Nephron progenitor cell (in vitro differentiated cells): ENCODE data around the gene TRERF1.

ENCODE experiments used
- DNase-seq: peaks from one replicate; pipeline ENCODE4 v3.0.0; 2021
- H3K27ac Mint-ChIP-seq: 2 replicates; pipeline ENCODE4 v1.8.0; 2021; ENCODE audit warnings: mild to moderate bottlenecking, moderate library complexity, mixed read lengths
- H3K27me3 Mint-ChIP-seq: 2 replicates; pipeline ENCODE4 v1.8.0; 2021; ENCODE audit warnings: mild to moderate bottlenecking, low read depth, mixed read lengths; ENCODE audit not compliant: poor library complexity
- H3K36me3 Mint-ChIP-seq: 2 replicates; pipeline ENCODE4 v1.8.0; 2021; ENCODE audit warnings: low read depth, mixed read lengths
- H3K4me1 Mint-ChIP-seq: 2 replicates; pipeline ENCODE4 v1.8.0; 2021; ENCODE audit warnings: mixed read lengths
- H3K4me3 Mint-ChIP-seq: 2 replicates; pipeline ENCODE4 v1.8.0; 2021; ENCODE audit warnings: mild to moderate bottlenecking, moderate library complexity, mixed read lengths
- H3K9me3 Mint-ChIP-seq: 2 replicates; pipeline ENCODE4 v1.8.0; 2021; ENCODE audit warnings: mild to moderate bottlenecking, moderate library complexity, mixed read lengths
- TF ChIP-seq, protein P1 (sequence below): fragments of 200-600 bp; sonication (generic); IDR thresholded peaks from 2 replicates; pipeline ENCODE4 v1.5.0; 2021; ENCODE audit warnings: antibody characterized with exemption

TRERF1 gene

DNA sequence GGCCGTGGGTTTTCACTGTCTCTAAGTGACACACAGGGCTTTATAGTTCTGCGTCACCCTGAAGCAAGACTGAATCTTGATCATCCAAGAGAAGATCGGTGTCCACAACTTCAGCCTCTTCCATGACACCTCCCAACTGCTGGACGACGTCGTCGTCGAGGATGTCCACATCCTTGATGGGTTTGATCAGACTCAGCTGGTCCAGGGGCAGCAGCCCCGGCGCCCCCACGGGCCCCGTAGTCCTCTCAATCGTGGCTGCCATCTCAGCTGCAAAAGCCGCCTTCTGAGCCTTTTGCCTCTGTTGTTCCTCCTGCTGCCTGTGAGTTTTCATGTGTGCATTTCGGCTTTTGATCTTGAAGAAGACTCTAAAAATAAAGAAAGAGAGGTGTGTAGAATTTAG lies 223.4 kb downstream of the TRERF1 start:
- no peak overlapping the region for H3K27ac Mint-ChIP-seq
- H3K27me3 Mint-ChIP-seq, result peaks cover 10% of the 10 kb centered on the region

DNA sequence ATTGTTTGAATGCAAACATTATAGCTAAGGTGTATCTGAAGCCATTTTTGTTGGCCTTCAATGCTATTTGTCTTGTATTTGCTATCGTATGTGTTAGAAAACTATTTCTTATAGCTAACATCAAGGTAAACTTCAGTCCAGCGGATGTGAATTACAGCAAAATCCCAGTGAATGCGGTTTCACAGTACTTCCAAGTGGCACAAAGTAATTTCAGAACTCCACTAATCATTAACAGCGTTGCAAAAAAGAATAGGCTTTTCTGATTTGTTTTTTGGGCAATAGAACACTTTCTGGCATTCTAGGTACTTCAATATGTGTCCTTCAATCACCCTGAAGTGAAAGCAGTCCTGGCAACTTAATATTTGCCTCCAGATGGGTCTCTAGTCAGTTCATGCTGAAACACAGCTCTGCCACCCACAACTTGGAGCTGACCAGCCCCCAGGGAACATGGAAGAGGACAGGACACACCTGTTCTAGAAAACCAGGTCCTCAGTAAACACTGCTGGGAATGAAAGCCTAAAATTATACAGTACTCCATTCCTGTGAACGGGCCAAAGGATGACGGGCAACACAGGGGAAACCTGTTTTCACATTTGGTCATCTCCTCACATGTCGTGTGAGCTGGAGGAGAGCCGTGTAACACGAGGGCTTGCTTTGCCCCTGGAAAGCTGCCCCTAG lies 224.4 kb downstream of the TRERF1 start:
- no peak for DNase-seq
- Mint-ChIP-seq H3K27ac (peak overlapping the region; percentile 54), H3K27me3 (peaks cover 9% of the 10 kb centered on the region), H3K36me3 (peaks cover 7% of the 10 kb centered on the region), H3K4me1 (peaks cover 29% of the 10 kb centered on the region), H3K9me3 (no peaks in the 10 kb centered on the region), H3K4me3 (no peak overlapping the region)
- TF ChIP-seq, protein P1, sequence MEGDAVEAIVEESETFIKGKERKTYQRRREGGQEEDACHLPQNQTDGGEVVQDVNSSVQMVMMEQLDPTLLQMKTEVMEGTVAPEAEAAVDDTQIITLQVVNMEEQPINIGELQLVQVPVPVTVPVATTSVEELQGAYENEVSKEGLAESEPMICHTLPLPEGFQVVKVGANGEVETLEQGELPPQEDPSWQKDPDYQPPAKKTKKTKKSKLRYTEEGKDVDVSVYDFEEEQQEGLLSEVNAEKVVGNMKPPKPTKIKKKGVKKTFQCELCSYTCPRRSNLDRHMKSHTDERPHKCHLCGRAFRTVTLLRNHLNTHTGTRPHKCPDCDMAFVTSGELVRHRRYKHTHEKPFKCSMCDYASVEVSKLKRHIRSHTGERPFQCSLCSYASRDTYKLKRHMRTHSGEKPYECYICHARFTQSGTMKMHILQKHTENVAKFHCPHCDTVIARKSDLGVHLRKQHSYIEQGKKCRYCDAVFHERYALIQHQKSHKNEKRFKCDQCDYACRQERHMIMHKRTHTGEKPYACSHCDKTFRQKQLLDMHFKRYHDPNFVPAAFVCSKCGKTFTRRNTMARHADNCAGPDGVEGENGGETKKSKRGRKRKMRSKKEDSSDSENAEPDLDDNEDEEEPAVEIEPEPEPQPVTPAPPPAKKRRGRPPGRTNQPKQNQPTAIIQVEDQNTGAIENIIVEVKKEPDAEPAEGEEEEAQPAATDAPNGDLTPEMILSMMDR, result no peak

More for the DNA sequence above, 223.4 kb downstream of the TRERF1 start:
- H3K4me1 Mint-ChIP-seq, result peaks cover 29% of the 10 kb centered on the region
- TF ChIP-seq, protein P1, result no peak
- no peak for DNase-seq
- peaks cover 13% of the 10 kb centered on the region for H3K36me3 Mint-ChIP-seq
- no peak overlapping the region for H3K4me3 Mint-ChIP-seq
- H3K9me3 Mint-ChIP-seq, result no peaks in the 10 kb centered on the region

DNA sequence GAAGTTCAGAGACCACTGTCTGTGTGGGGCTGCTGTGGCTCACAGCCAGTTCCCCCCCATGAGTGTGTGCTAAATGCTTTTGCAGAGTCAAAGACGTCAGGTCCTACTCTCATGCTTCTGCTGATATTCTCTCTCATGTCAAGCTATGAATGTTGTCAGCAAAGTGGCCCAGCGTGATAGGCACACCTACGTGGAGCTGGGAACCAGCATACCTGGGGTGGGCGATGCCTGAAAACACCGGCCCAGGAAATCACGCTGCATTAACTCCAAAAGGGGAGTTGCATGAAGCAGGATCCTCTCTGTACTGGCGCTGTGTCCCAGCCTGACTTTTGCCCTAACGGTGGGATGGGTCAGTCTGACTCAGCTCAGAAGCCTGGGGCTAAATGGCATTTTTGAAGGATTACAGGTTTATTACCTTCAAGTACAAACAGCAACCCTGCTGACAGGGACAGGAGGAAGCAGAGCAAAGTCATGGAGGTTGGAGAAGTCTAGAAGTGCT lies 225.0 kb downstream of the TRERF1 start:
- TF ChIP-seq, protein P1, result no peak
- H3K4me3 Mint-ChIP-seq, result peak overlapping the region; percentile 58
- H3K27me3 Mint-ChIP-seq, result peaks cover 9% of the 10 kb centered on the region
- peaks cover under 1% of the 10 kb centered on the region for H3K36me3 Mint-ChIP-seq
- H3K4me1 Mint-ChIP-seq, result peaks cover 29% of the 10 kb centered on the region
- no peak for DNase-seq
- no peaks in the 10 kb centered on the region for H3K9me3 Mint-ChIP-seq
- peak overlapping the region; percentile 73 for H3K27ac Mint-ChIP-seq

DNA sequence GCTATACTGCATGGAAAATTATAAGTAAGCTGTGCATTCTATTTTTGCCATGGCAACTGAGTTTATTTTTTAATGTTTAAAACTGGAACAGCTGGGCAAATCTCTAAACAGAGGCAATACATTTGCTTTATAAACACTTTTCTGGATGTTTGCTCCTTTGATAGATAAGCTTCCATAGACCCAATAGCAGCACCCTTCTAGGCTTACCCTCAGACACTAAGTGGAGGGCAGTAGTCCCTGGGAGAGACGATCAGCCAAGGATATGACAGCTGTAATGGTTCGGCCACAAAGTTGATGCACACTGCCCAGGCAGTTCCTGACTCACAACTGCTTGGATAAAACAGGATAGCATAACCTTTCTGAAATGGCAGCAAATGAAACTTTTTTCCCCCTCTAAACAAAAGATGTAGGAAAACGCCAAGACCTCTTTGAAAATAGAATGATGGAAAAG lies 225.5 kb downstream of the TRERF1 start:
- TF ChIP-seq, protein P1, result no peak
- peak overlapping the region; percentile 73 for H3K27ac Mint-ChIP-seq
- no peak overlapping the region for H3K4me3 Mint-ChIP-seq
- H3K27me3 Mint-ChIP-seq, result peaks cover 9% of the 10 kb centered on the region
- DNase-seq, result no peak
- H3K9me3 Mint-ChIP-seq, result no peaks in the 10 kb centered on the region
- H3K4me1 Mint-ChIP-seq, result peaks cover 29% of the 10 kb centered on the region
- H3K36me3 Mint-ChIP-seq, result no peaks in the 10 kb centered on the region

DNA sequence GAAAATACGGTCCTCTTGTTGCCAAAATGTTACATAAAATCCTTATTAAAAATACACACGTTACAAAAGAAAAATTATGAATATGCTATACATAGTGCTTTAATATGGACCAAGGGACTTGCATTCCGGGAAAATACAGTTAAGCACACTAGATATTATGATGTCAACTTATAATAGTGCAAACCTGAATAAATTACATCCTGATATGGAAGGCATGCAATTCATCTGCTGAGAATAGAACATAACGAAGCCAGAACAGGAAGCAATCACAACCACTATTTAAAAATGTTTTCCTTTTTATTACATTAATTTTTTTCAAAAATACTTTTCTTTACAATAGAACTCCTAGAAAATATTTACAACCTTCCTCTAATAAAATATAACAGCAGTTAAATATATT lies 226.3 kb downstream of the TRERF1 start:
- H3K4me1 Mint-ChIP-seq, result peaks cover 29% of the 10 kb centered on the region
- TF ChIP-seq, protein P1, result no peak

DNA sequence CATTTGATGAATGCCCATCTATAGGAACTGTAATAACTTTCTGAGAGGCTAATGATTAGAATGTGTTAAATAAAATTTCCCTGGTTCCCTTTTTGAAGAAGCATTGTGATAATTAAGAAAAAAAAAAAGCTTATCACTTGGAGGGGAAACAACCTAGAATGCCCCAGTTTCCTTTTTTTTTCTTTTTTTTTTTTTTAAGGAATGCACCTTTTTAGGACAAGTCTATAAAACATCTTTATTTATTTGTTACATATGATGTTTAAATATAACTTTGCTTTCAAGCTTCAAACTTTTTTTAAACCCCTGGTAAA lies 226.7 kb downstream of the TRERF1 start:
- TF ChIP-seq, protein P1, result no peak
- Mint-ChIP-seq H3K9me3 (no peaks in the 10 kb centered on the region), H3K4me3 (no peak overlapping the region), H3K36me3 (no peaks in the 10 kb centered on the region), H3K27ac (no peak overlapping the region), H3K4me1 (peaks cover 29% of the 10 kb centered on the region), H3K27me3 (peaks cover 13% of the 10 kb centered on the region)
- DNase-seq, result no peak

More for the DNA sequence above, 226.3 kb downstream of the TRERF1 start:
- H3K27ac Mint-ChIP-seq, result no peak overlapping the region
- H3K36me3 Mint-ChIP-seq, result no peaks in the 10 kb centered on the region
- H3K9me3 Mint-ChIP-seq, result no peaks in the 10 kb centered on the region
- no peak overlapping the region for H3K4me3 Mint-ChIP-seq
- DNase-seq, result no peak
- peaks cover 10% of the 10 kb centered on the region for H3K27me3 Mint-ChIP-seq
